Mesenchymal stem cell (in vitro differentiated cells and primary cell): ENCODE data around the gene PNMA6E.

Source experiments
- DNase-seq: peaks from one replicate; pipeline ENCODE4 v3.0.0-alpha.2; 2013
- H2AFZ ChIP-seq: one replicate; pipeline ENCODE4 v1.6.1; 2013; ENCODE audit warnings: low read depth, mild to moderate bottlenecking, control low read depth, inconsistent platforms, low read length, moderate library complexity
- H2AK5ac ChIP-seq: 2 replicates; pipeline ENCODE4 v1.6.1; 2013; ENCODE audit warnings: low read length, moderate library complexity, mild to moderate bottlenecking, inconsistent platforms; ENCODE audit not compliant: severe bottlenecking
- H2BK120ac ChIP-seq: one replicate; pipeline ENCODE4 v1.6.1; 2013; ENCODE audit warnings: low read depth, mild to moderate bottlenecking, inconsistent platforms, low read length, moderate library complexity
- H2BK12ac ChIP-seq, 2 experiments: one replicate each; pipeline ENCODE4 v1.6.1; 2013; ENCODE audit warnings: inconsistent platforms in 2 of 2, low read length in 2 of 2, mild to moderate bottlenecking in 2 of 2, moderate library complexity in 2 of 2, control low read depth in 1 of 2
- H2BK15ac ChIP-seq: one replicate; pipeline ENCODE4 v1.6.1; 2013; ENCODE audit warnings: mild to moderate bottlenecking, low read depth, inconsistent platforms; ENCODE audit not compliant: poor library complexity, severe bottlenecking
- H2BK5ac ChIP-seq: 2 replicates; pipeline ENCODE4 v1.6.1; 2013; ENCODE audit warnings: low read depth, mild to moderate bottlenecking, low read length, control low read depth, inconsistent platforms; ENCODE audit not compliant: poor library complexity, severe bottlenecking
- H3K14ac ChIP-seq, 2 experiments: one replicate each; pipeline ENCODE4 v1.6.1; 2013; ENCODE audit warnings: inconsistent platforms in 2 of 2, low read length in 2 of 2, control low read depth in 1 of 2, mild to moderate bottlenecking in 1 of 2, moderate library complexity in 1 of 2
- H3K18ac ChIP-seq, 2 experiments: one replicate each; pipeline ENCODE4 v1.6.1; 2013; ENCODE audit warnings: inconsistent platforms in 2 of 2, low read length in 2 of 2, control low read depth in 1 of 2, low read depth in 1 of 2, mild to moderate bottlenecking in 1 of 2
- H3K23ac ChIP-seq, 2 experiments: one replicate each; pipeline ENCODE4 v1.6.1; 2013; ENCODE audit warnings: inconsistent platforms in 2 of 2, low read length in 2 of 2, mild to moderate bottlenecking in 2 of 2, moderate library complexity in 2 of 2, control low read depth in 1 of 2
- H3K27ac ChIP-seq: 2 replicates; pipeline ENCODE4 v1.5.1; 2013; ENCODE audit warnings: mild to moderate bottlenecking, moderate library complexity, low read length, control low read depth, inconsistent platforms; ENCODE audit not compliant: poor library complexity, severe bottlenecking
- H3K27me3 ChIP-seq, 2 experiments: 2 replicates each; pipeline versions ENCODE4 v1.6.1 to v1.7.0; 2013; ENCODE audit warnings: low read length in 2 of 2, mild to moderate bottlenecking in 2 of 2, moderate library complexity in 2 of 2, control low read depth in 1 of 2, inconsistent platforms in 1 of 2; ENCODE audit not compliant: control insufficient read depth in 1 of 2, insufficient read depth in 1 of 2
- H3K36me3 ChIP-seq, 2 experiments: 2 replicates each; pipeline versions ENCODE4 v1.6.1 to v1.7.0; 2013; ENCODE audit warnings: low read length in 2 of 2, control low read depth in 1 of 2, inconsistent platforms in 1 of 2, low read depth in 1 of 2, mild to moderate bottlenecking in 1 of 2; ENCODE audit not compliant: insufficient read depth in 2 of 2, control insufficient read depth in 1 of 2
- H3K4ac ChIP-seq, 2 experiments: one replicate each; pipeline ENCODE4 v1.6.1; 2013; ENCODE audit warnings: inconsistent platforms in 2 of 2, low read length in 2 of 2, mild to moderate bottlenecking in 2 of 2, moderate library complexity in 2 of 2, control low read depth in 1 of 2, low read depth in 1 of 2
- H3K4me1 ChIP-seq: 2 replicates; pipeline ENCODE4 v1.6.1; 2013; ENCODE audit warnings: low read depth, low read length, control low read depth; ENCODE audit not compliant: control insufficient read depth, insufficient read depth
- H3K4me2 ChIP-seq: 2 replicates; pipeline ENCODE4 v1.6.1; 2013; ENCODE audit warnings: low read length, mild to moderate bottlenecking, inconsistent platforms; ENCODE audit not compliant: poor library complexity, severe bottlenecking
- H3K4me3 ChIP-seq, 2 experiments: 2 replicates each; pipeline versions ENCODE4 v1.5.1 to v1.7.0; 2013; ENCODE audit warnings: low read length in 2 of 2, mild to moderate bottlenecking in 2 of 2, control low read depth in 1 of 2, low read depth in 1 of 2; ENCODE audit not compliant: insufficient read depth in 1 of 2
- H3K79me1 ChIP-seq: replicated peaks from 2 replicates; pipeline ENCODE4 v1.6.1; 2013; ENCODE audit warnings: mild to moderate bottlenecking, control low read depth, low read length, inconsistent platforms; ENCODE audit not compliant: poor library complexity, severe bottlenecking
- H3K9ac ChIP-seq: 2 replicates; pipeline ENCODE4 v1.7.0; 2013; ENCODE audit warnings: mild to moderate bottlenecking, low read length, moderate library complexity
- H3K9me3 ChIP-seq: 2 replicates; pipeline ENCODE4 v1.7.0; 2013; ENCODE audit warnings: mild to moderate bottlenecking, low read length; ENCODE audit not compliant: control insufficient read depth
- H4K8ac ChIP-seq: one replicate; pipeline ENCODE4 v1.6.1; 2013; ENCODE audit warnings: inconsistent platforms, mild to moderate bottlenecking, low read length, moderate library complexity
- H4K91ac ChIP-seq: one replicate; pipeline ENCODE4 v1.6.1; 2013; ENCODE audit warnings: mild to moderate bottlenecking, low read length, inconsistent platforms
- WGBS: methylation state at CpG from one replicate; pipeline ENCODE4 v1.1.7; 2013; ENCODE audit warnings: mixed read lengths; 5-methylcytosine and 5-hydroxymethylcytosine counted together

The PNMA6E gene

DNA sequence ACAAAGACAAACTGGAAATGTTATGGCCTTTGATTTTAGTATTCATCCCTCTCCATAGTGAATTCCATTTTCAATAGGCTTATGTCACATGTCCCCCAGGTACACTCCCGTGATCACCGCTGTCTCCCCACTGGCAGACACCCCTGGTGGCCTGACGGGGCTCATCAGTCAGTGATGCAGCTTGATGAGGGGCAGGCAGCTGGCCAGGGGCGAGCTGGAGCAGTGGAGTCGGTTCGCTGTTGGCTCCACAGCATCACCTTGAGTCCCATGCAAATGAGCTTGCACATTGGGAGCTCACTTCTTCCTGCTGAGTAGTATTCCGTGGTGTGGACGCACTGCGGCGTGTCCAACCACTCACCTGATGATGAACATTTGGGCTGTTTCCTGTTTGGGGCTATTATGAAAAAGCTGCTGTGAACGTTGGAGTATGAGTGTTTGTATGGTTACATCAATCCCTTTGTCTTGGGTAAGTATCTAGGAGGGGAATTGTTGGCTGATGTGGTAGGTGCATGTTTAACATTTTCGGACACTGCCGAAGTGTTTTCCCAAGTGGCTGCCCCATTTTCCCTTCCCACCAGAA is 39.5 kb upstream of the PNMA6E start:
- H2AK5ac ChIP-seq, result no peak overlapping the region
- no peak overlapping the region for H3K23ac ChIP-seq
- H4K91ac ChIP-seq, result no peak overlapping the region
- H3K14ac ChIP-seq, result no peak overlapping the region
- H3K18ac ChIP-seq, result no peak overlapping the region
- WGBS, result 91% methylated on average over 11 of the region's 13 CpGs
- H2BK12ac ChIP-seq, result no peak overlapping the region
- H3K4me1 ChIP-seq, result no peaks in the 10 kb centered on the region
- DNase-seq, result no peak
- no peaks in the 10 kb centered on the region for H3K79me1 ChIP-seq
- no peak overlapping the region for H3K27ac ChIP-seq
- H2BK15ac ChIP-seq, result no peak overlapping the region
- no peak overlapping the region for H2BK120ac ChIP-seq
- no peak overlapping the region for H2BK5ac ChIP-seq
- H3K9me3 ChIP-seq, result no peaks in the 10 kb centered on the region
- no peak overlapping the region for H2AFZ ChIP-seq
- H3K4ac ChIP-seq, result no peak overlapping the region
- no peak overlapping the region for H3K9ac ChIP-seq
- no peak overlapping the region for H3K4me3 ChIP-seq
- H3K36me3 ChIP-seq, result peaks cover 0 to 6% of the 10 kb centered on the region in 2 experiments
- H3K27me3 ChIP-seq, result peaks cover 0 to 54% of the 10 kb centered on the region in 2 experiments
- H4K8ac ChIP-seq, result no peak overlapping the region
- no peak overlapping the region for H3K4me2 ChIP-seq

DNA sequence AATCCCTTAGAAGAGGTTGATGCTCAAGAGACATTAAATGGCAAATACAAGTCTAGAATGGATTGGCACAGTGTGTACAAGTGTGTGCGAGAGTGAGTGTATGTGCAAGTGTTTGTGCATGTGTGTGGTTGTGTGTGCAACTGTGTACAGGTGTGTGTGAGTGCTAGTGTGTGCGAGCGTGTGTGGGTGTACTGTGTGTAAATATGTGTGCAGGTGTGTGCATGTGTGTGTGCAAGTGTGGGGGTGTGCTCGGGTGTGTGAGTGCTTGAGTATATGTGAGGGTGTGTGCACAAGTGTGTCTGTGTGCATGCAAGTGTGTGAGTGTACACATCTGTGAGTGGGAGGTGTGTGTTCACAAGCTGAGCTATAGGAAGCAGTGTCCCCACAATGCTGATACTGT is 38.8 kb upstream of the PNMA6E start:
- no peak overlapping the region for H3K18ac ChIP-seq
- no peak overlapping the region for H3K4me3 ChIP-seq
- peaks cover 0 to 59% of the 10 kb centered on the region in 2 experiments for H3K27me3 ChIP-seq
- no peak overlapping the region for H2AFZ ChIP-seq
- no peak overlapping the region for H3K4me2 ChIP-seq
- no peak overlapping the region for H2BK120ac ChIP-seq
- no peak overlapping the region for H2BK15ac ChIP-seq
- H2AK5ac ChIP-seq, result no peak overlapping the region
- no peak overlapping the region for H3K23ac ChIP-seq
- DNase-seq, result no peak
- no peak overlapping the region for H3K9ac ChIP-seq
- H3K27ac ChIP-seq, result no peak overlapping the region
- no peak overlapping the region for H2BK5ac ChIP-seq
- no peaks in the 10 kb centered on the region for H3K9me3 ChIP-seq
- no peak overlapping the region for H4K91ac ChIP-seq
- WGBS, result 93% methylated on average over 4 of the region's 4 CpGs
- H3K36me3 ChIP-seq, result peaks cover 0 to 5% of the 10 kb centered on the region in 2 experiments
- H3K4me1 ChIP-seq, result no peaks in the 10 kb centered on the region
- peak overlapping the region in 1 of 2 experiments; percentile 60 for H3K14ac ChIP-seq
- H2BK12ac ChIP-seq, result no peak overlapping the region
- H3K4ac ChIP-seq, result no peak overlapping the region
- H3K79me1 ChIP-seq, result no peaks in the 10 kb centered on the region
- H4K8ac ChIP-seq, result no peak overlapping the region

DNA sequence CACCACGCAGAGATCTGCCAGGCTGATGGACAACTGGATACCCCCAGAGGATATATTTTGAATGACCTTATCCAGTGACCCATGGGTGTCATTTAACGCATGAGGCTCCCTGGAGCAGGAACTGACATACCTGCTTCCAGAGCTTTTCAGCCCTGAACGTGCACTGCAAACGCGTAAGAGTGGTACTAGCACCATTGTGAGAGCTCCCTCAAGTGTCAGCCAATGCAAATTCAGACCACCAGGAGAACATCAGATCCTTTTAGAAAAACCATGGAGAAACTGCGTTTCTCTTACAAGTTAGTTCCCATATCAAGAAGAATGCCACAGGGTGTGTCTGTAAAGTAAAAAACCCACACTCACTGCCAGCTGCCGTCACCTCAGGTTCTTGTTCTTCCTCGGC is 37.4 kb upstream of the PNMA6E start:
- no peak overlapping the region for H2BK12ac ChIP-seq
- peak; percentile 11 for DNase-seq
- no peak overlapping the region for H4K91ac ChIP-seq
- no peaks in the 10 kb centered on the region for H3K4me1 ChIP-seq
- H2BK5ac ChIP-seq, result no peak overlapping the region
- no peaks in the 10 kb centered on the region for H3K79me1 ChIP-seq
- no peak overlapping the region for H3K4me2 ChIP-seq
- H3K27ac ChIP-seq, result no peak overlapping the region
- no peak overlapping the region for H2BK15ac ChIP-seq
- no peak overlapping the region for H3K18ac ChIP-seq
- no peak overlapping the region for H4K8ac ChIP-seq
- H3K4me3 ChIP-seq, result no peak overlapping the region
- WGBS, result 43% methylated on average over 8 of the region's 8 CpGs
- H3K14ac ChIP-seq, result no peak overlapping the region
- peaks cover 0 to 74% of the 10 kb centered on the region in 2 experiments for H3K27me3 ChIP-seq
- H2BK120ac ChIP-seq, result no peak overlapping the region
- H3K4ac ChIP-seq, result no peak overlapping the region
- H3K36me3 ChIP-seq, result no peaks in the 10 kb centered on the region
- H3K9me3 ChIP-seq, result no peaks in the 10 kb centered on the region
- no peak overlapping the region for H3K23ac ChIP-seq
- no peak overlapping the region for H2AK5ac ChIP-seq
- H2AFZ ChIP-seq, result peak overlapping the region; percentile 42
- H3K9ac ChIP-seq, result no peak overlapping the region

DNA sequence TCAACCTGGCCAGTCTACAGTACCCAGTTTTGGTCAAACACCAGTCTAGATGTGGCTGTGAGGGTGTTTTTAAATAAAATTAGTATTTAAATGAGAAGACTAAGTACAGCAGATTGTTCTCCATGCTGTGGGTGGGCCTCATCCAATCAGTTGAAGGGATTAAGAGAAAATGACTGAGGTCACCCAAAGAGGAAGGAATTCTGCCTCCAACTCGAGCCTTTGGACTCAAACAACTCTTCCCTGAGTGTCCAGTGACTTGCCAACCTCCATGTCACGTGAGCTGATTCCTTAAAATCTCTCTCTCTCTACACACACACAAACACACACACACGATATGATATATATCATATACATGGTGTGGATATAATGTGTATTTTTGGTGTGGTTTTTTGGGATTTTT is 34.7 kb upstream of the PNMA6E start:
- no peak for DNase-seq
- peaks cover 9% of the 10 kb centered on the region for H3K9me3 ChIP-seq
- WGBS, result no CpG with 5 or more reads among the region's 3 CpGs

More for the DNA sequence above, 34.7 kb upstream of the PNMA6E start:
- no peak overlapping the region for H3K27ac ChIP-seq
- H3K4me3 ChIP-seq, result no peak overlapping the region
- H3K79me1 ChIP-seq, result no peaks in the 10 kb centered on the region
- H4K8ac ChIP-seq, result no peak overlapping the region
- no peak overlapping the region for H3K14ac ChIP-seq
- no peak overlapping the region for H2BK12ac ChIP-seq
- no peak overlapping the region for H2AFZ ChIP-seq
- H3K9ac ChIP-seq, result no peak overlapping the region
- no peak overlapping the region for H3K4ac ChIP-seq
- H3K18ac ChIP-seq, result no peak overlapping the region
- no peak overlapping the region for H2AK5ac ChIP-seq
- no peak overlapping the region for H2BK5ac ChIP-seq
- H2BK15ac ChIP-seq, result no peak overlapping the region
- H2BK120ac ChIP-seq, result no peak overlapping the region
- no peak overlapping the region for H3K23ac ChIP-seq
- H3K4me2 ChIP-seq, result no peak overlapping the region
- H4K91ac ChIP-seq, result no peak overlapping the region
- H3K36me3 ChIP-seq, result no peaks in the 10 kb centered on the region
- peaks cover 0 to 67% of the 10 kb centered on the region in 2 experiments for H3K27me3 ChIP-seq
- H3K4me1 ChIP-seq, result no peaks in the 10 kb centered on the region
